ENCODE data around the gene CACNG1.

The CACNG1 gene

DNA sequence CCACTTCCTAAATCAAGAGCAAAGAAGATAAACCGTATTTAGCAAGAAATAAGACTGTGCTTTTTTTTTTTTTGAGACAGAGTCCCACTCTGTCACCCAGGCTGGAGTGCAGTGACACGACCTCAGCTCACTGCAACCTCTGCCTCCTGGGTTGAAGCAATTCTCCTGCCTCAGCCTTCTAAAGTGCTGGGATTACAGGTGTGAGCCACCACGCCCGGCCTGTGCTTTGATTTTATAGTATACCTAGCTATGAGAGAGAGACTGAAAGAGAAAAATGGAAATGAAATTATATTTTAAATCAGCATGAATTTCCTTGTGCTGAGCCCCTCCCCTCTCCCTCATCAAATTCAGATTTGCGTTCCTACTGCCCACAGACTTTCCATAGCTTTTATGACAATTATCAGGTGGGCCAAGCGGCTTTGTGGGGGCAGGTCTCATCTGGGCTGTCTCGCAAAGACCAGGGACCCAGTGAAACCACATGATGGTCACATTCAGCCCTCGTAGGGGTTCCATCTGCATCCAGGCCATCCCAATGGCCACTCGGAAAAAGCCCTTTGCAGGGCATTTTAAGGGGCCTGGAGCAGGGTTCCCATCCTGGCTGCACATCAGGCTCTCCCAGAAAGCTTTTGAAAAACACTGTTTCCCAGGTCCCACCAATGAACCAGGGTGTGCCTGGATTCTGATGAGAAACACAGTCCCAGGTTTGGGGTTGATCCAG is 8.5 kb downstream of the CACNG1 start:
- no peak for DNase-seq

DNA sequence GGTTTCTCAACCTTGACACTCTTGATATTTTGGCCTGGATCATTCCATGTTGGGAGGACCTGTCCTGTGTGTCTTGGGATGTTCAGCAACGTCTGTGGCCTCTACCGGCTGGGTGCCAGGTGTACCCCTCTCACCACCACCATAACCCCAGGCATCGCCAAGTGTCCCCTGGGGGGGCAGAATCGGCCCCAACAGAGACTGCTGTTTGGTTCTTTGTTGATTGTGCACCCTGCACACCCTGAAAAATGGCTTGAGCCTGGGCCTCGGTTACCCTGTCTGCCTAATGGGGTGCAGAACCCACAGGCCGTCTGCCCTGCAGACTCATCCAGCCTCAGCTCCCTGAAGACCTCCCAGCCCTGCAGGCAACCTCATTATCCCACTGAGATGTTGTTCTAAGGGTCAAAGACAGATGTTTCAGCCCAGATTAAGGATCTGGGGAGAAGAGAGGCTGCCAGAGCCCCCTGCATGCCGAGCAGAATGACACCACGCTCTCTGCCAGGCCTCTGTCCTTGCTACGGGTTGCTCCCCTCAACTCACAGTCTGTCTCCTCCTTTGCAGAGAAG is 9.2 kb downstream of the CACNG1 start:
- no peak for DNase-seq

DNA sequence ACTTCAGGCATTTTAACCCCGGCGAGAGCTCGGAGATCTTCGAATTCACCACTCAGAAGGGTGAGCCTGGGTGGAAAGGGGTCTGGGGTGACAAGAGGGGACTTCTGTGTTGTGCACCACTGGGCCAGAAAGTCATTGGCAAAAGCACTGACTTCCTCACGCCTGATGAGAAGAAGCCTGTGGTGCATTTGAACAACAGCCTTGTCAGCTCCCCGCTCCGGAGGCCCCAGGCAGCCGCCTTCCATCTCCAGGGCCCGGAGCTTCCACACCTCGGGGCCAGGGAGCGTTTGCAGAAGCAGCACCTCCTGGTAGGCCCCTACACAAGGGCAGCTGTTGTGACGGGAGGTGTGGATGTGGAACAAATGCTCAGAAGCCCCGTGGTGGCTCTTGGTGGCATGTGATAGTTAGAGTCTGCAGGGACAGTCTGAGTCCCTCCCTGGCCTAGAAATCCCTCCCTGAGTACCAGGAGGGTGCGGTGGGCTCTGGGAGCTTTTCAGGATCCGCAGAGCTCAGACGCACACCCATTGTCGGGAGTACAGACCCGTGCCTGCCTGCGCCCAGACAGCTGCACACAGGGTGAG is 9.7 kb downstream of the CACNG1 start:
- DNase-seq = no peak

- DNase-seq = no peak
These were observed 10.3 kb downstream of the CACNG1 start for GRCh38 chr17:67054608-67055007.

DNA sequence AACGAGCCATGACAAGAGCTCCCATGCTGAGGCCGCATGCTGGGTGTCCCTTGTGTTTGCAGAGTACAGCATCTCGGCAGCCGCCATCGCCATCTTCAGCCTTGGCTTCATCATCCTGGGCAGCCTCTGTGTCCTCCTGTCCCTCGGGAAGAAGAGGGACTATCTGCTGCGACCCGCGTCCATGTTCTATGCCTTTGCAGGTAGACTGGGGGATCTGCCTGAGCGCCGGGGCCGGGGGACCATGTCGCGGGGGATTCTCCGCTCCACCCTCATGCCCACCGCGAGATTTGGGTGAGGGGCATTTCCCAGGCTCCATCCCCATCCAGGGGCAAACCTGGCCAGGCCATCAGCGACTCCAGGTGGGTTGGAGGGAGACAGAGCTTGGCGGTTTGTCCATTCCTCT is 10.7 kb downstream of the CACNG1 start:
- DNase-seq = no peak

GRCh38 chr17:67055811-67056745 is 11.7 kb downstream of the CACNG1 start:
- no peak for DNase-seq

DNA sequence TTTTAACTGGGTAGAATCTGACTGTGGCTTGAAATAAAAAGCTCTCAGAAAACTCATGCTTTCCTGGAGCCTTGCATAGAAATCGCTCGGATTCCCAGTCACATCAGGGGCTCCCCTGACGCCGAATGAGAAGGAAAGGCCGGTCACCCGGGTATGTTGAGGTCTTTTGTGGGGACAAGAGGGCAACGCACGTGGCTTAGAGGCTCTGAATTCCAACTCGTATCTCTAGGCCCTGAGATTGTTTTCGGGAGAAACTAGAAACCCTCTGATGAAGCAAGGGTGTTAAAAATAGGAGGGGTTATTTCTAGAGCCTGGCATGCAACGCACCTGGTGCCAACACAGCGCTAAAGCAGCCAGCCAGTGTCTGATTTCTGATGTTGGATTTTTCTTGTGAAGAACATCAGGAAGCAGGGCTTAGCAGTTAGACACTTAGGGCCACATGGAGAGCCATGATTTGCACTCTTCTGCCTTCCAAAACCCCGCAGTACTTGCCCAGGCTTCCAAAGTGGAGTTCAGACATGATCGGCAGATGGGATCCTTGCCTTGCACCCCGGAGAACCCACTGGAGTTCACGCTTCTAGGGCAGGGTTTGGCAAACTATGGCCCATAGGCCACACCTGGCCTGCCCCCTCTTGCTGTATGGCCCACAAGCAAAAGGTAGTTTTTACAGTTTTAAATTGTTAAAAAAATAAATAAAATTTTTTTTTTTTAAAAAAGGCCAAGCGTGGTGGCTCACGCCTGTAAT is 12.6 kb downstream of the CACNG1 start:
- DNase-seq = no peak

- no peak for DNase-seq
These were observed 13.7 kb downstream of the CACNG1 start for GRCh38 chr17:67058036-67058435.

DNA sequence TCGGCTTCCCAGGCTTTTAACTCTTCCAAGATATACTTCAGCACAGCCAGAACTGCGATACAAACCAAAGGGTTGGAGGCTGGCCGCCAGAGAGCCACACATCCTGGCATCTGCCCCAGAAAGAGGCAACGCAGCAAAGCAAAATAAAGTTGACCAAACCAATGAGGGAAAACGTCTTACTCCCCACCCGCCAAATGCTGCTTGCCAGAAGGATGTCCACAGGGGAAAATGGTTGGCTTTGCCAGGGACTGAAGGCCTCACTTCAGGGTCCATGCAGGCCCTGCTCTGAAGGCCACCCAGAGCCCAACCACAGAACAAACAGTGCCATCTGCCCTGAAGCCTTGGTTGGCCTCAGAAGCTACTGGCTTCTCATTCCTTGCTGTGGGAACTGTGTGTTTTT is 15.0 kb downstream of the CACNG1 start:
- no peak for DNase-seq

GRCh38 chr17:67063141-67063540 is 18.8 kb downstream of the CACNG1 start:
- no peak for DNase-seq

DNA sequence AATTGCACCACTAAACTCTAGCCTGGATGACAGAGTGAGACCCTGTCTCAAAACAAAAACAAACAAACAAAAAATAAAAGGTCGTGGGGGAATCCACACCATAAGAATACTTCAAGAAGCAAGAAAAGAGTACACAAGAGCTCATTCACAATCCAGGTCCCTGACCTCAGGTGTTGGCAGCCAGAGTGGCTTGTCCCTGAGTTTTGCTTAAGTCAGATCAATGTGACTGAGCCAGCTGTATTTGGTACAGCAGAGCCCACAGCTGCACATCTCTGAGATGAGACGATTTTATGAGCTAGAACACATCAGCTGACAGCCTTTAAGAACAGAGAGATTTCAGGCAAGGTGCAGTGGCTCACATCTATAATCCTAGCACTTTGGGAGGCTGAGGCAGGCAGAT is 22.4 kb downstream of the CACNG1 start:
- DNase-seq = no peak

DNA sequence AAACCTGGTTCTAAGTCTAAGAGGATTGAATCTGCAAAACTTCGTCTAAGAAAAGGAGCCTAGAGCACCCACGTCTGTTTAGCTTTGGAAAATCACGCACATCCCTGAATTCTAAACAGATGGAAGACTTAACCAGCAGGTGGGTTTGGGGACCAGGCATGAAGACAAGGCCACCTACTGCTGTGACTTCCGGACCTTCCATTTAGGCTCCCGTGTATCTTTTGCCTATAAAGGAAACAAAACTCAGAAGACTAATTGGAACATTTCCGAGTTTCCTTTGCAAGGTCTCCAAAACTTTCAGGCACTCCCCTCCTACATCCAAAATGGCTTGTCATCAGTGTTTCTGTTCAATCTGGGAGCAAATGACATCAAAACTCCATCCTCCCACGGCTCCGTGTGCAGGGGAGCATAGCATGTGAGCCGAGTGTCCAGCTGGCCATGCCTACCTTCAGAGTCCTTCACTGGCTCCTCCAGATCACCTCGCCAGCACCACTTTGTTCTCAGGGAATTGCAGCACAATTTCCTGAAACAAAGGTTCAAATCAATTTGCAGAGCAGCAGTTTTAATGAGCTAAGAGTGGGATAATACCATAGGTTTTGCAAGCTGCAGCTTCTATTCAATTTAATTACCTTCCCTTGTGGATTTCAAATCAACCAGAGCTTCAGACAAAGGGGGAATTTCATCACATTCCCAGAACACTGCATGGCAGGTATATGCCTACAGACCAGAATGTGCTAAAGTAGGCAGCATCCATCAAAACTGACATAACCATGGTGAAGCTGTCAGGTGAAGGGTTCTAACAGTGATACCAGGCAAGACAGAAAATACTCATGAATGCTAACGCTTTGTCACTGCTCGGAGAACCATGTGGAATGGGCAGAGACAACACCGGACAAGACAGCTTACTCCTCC is 23.5 kb downstream of the CACNG1 start:
- no peak for DNase-seq

GRCh38 chr17:67068999-67069398 is 24.6 kb downstream of the CACNG1 start:
- no peak for DNase-seq

- DNase-seq = no peak
These were observed 25.3 kb downstream of the CACNG1 start for GRCh38 chr17:67069603-67070136.

DNA sequence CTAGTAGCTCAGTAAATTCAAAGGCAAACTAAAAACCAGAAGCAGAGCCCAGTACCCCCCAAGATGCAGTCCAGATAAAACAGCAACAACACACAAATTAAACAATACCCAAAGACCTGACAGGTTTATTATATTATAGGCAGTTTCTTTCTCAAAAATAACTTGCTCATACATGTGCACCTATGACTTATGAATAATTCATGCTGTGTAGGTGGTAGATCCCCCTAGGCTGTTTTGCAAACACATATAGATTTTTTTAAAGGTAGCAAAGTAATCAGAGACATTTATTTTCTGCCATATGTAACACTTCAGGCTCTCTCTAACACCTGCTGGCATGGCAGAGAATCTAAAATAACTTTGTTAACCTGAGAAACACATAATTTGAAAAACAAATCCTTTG is 27.2 kb downstream of the CACNG1 start:
- no peak for DNase-seq

DNA sequence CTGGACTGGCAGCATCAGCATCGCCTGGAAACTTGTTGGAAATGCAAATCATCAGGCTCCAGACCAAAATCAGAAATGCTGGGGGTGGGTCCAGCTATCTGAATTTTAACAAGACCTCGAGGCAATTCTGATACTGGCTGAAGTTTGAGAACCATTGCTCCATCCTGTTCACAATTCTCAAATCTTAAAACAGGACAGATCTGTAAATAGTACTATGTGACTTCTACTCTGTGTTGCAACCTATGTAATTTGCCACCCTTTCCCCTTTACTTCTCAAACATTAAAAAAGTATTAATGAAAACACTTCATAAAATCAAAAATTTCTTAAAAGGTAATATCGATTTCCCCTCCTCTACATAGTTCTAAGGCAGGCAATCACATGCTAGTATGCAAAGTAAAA is 28.5 kb downstream of the CACNG1 start:
- no peak for DNase-seq

GRCh38 chr17:67074781-67075180 is 30.4 kb downstream of the CACNG1 start:
- DNase-seq = no peak

GRCh38 chr17:67076290-67076689 is 31.9 kb downstream of the CACNG1 start:
- DNase-seq = no peak

DNA sequence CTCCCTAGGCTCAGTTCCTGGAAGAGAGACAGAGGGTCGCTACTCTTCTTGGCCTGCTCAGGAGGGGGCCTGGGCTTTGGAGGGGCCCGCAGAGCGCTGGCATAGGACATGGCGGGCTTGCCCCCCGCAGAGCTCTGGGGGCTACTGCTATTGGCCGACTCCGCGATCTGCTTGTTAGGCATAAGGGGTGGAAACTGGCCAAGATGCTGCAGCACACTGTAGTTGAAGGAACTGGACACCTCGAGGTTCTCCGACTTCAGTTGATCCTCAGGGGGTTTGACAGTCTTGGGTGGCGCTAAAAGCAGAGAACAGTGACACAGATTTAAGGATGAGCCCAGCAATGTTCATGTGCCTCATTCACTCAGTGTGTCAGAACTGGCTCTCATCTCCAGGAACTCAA is 33.9 kb downstream of the CACNG1 start:
- no peak for DNase-seq

DNA sequence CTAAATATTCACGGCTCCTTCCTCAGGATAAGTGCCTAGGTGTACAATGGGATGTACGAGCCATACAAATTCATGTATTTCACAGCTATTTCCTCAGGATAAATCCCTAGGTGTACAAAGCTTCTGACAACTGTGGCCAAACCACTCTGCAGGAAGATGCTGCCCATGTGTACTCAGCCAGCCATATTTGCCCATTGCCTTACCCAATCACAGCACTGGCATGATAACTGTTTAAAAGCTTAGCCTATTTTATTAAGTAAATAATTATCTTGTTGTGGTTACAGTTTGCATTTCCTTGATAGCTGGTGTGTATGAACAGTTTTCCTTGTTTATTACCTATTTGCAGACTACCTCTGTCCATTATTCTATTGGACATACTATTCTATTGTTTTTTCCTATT is 35.1 kb downstream of the CACNG1 start:
- no peak for DNase-seq

GRCh38 chr17:67080804-67081203 is 36.5 kb downstream of the CACNG1 start:
- DNase-seq = no peak

Data from stimulated activated CD4-positive, alpha-beta T cell treated with anti-CD3 and anti-CD28 coated beads, Interleukin-4, amount 100 ng/mL, for 4 hours (primary cell).